Measurements from ENCODE around the gene PHACTR3. TPM values are rescaled to one million over a fixed set of nuclear protein-coding genes. Genes with fewer than 3 reads are reported as not detected.

The PHACTR3 gene
- total and polyA plus RNA-seq, 4 donors, result 0.14 to 0.42 (median 0.17) TPM

DNA sequence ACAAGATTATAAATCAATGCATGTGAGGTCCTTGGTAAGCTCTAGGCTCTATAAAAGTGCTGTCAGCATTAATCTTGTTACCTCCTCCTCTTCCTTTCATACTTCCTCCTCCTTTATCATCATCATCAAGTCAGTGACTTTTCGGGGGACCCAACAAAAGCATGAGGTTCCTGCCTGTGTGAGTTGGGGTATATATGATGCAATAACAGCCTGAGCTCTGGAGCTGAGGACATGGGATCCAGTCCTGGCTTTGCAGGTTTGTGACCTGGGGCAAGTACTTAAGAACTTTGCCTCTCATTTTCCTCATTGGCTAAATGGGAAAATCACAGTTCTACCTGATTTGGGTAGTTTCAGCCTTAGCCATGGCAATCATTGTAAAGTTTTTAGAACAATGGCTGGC lies 7.1 kb upstream of the PHACTR3 start:
- 63% methylated on average over 1 of the region's 1 CpG for WGBS
- TF ChIP-seq SP1 (IDR thresholded peaks at IDR 0.05) (no peak), TAF1 (conservative IDR thresholded peaks at IDR 0.05) (no peak), RXRA (IDR thresholded peaks at IDR 0.05) (no peak), RAD21 (IDR thresholded peaks at IDR 0.05) (no peak), FOXA1 (IDR thresholded peaks at IDR 0.05) (no peak)
- peaks cover 3 to 11% (median 5%) of the 10 kb centered on the region in 4 donors for H3K27me3 ChIP-seq (ENCODE audit: control insufficient read depth in 4 of 4, insufficient read depth in 4 of 4, low read length in 3 of 4)
- peaks cover 0 to 2% (median 0%) of the 10 kb centered on the region in 4 donors for H3K9me3 ChIP-seq (ENCODE audit: control insufficient read depth in 4 of 4, low read length in 3 of 4)
- no peaks in the 10 kb centered on the region for H3K4me1 ChIP-seq (ENCODE audit: control insufficient read depth in 4 of 4, insufficient read depth in 4 of 4, low read length in 3 of 4)
- H3K9ac ChIP-seq (ENCODE audit: low read depth in 1 of 2, low read length in 2 of 2), result no peak overlapping the region
- no peak for DNase-seq (ENCODE audit: low spot score)
- H3K36me3 ChIP-seq (ENCODE audit: control insufficient read depth in 4 of 4, insufficient read depth in 3 of 4, low read depth in 1 of 4, low read length in 3 of 4), result no peaks in the 10 kb centered on the region
- no peak overlapping the region for H3K27ac ChIP-seq (ENCODE audit: low read depth in 1 of 2, low read length in 2 of 2)
- H3K4me3 ChIP-seq (ENCODE audit: low read depth in 1 of 3, low read length in 3 of 3), result no peak overlapping the region

DNA sequence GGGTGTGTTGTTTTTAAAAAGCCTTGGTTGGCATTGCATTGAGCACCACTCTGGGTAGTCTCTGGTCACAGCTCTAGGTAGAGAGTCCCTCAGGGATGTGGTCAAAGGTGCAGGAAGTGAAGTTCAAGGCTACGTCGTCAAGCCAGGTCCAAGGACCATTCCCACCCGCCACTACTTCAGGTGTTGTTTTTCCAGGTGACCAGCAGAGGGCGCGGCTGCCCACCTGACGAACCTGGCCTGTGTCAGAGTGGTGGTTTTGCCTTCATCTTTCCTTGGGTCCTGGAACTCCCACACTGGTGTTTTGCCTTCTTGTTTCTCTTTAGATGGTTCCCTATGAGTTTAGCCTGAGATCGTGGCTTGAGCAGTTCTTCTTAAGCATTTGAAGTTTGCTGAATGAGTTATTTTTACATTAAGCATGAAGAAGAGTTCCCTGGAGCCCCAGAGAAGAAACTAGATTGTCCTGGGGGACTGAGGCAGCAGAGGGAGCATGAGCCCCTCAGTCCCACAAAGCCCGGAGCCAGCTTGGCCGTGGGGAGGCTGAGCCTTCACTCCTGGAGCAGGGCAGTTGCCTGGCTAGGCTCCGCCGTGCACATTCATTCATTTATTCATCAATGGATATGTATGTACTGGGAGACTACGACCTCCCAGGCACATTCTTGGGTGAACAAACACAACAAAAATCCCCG lies 5.6 kb upstream of the PHACTR3 start:
- Histone ChIP-seq H3K27ac (ENCODE audit: low read depth in 1 of 2, low read length in 2 of 2) (no peak overlapping the region), H3K36me3 (ENCODE audit: control insufficient read depth in 4 of 4, insufficient read depth in 3 of 4, low read depth in 1 of 4, low read length in 3 of 4) (no peaks in the 10 kb centered on the region), H3K9me3 (ENCODE audit: control insufficient read depth in 4 of 4, low read length in 3 of 4) (no peaks in the 10 kb centered on the region), H3K4me3 (ENCODE audit: low read depth in 1 of 3, low read length in 3 of 3) (no peak overlapping the region), H3K9ac (ENCODE audit: low read depth in 1 of 2, low read length in 2 of 2) (no peak overlapping the region), H3K4me1 (ENCODE audit: control insufficient read depth in 4 of 4, insufficient read depth in 4 of 4, low read length in 3 of 4) (no peaks in the 10 kb centered on the region), H3K27me3 (ENCODE audit: control insufficient read depth in 4 of 4, insufficient read depth in 4 of 4, low read length in 3 of 4) (peaks cover 2 to 14% (median 5%) of the 10 kb centered on the region in 4 donors)
- peak; percentile 44 for DNase-seq (ENCODE audit: low spot score)
- 26% methylated on average over 13 of the region's 13 CpGs for WGBS
- TF ChIP-seq HNF4A (conservative IDR thresholded peaks at IDR 0.05), result peak in 1 of 2 donors; percentile 12
- TF ChIP-seq, protein P1, sequence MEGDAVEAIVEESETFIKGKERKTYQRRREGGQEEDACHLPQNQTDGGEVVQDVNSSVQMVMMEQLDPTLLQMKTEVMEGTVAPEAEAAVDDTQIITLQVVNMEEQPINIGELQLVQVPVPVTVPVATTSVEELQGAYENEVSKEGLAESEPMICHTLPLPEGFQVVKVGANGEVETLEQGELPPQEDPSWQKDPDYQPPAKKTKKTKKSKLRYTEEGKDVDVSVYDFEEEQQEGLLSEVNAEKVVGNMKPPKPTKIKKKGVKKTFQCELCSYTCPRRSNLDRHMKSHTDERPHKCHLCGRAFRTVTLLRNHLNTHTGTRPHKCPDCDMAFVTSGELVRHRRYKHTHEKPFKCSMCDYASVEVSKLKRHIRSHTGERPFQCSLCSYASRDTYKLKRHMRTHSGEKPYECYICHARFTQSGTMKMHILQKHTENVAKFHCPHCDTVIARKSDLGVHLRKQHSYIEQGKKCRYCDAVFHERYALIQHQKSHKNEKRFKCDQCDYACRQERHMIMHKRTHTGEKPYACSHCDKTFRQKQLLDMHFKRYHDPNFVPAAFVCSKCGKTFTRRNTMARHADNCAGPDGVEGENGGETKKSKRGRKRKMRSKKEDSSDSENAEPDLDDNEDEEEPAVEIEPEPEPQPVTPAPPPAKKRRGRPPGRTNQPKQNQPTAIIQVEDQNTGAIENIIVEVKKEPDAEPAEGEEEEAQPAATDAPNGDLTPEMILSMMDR (IDR thresholded peaks at IDR 0.05; ENCODE audit: low read depth, low read length, missing input control), result peak; percentile 60
- no peak for TF ChIP-seq FOXA1 (IDR thresholded peaks at IDR 0.05)
- TF ChIP-seq NR2F2 (IDR thresholded peaks at IDR 0.05), result no peak
- TF ChIP-seq HNF4G (IDR thresholded peaks at IDR 0.05), result no peak
- TF ChIP-seq RAD21 (IDR thresholded peaks at IDR 0.05), result peak; percentile 66 to 74

DNA sequence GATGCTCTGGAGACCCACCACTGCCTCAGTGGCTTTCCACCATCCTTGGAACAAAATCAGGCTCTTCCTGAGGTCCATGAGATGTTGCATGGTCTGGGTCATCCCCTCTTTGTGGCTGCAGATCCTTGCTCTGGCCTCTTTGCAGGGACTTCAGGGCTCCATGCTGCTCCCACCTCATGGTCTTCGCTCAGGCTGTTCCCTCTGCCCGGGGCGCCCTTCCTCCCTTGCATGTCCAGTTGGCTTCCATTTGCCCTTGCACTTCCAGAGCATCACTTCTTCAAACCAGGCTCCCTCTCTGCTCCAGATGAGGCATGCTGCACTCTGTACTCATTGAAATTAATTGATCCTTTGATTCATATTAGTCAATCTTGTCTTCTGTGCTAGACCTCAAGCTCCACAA lies 4.4 kb upstream of the PHACTR3 start:
- peaks cover 2 to 14% (median 5%) of the 10 kb centered on the region in 4 donors for H3K27me3 ChIP-seq (ENCODE audit: control insufficient read depth in 4 of 4, insufficient read depth in 4 of 4, low read length in 3 of 4)

More for the DNA sequence above, 4.4 kb upstream of the PHACTR3 start:
- no peak for DNase-seq (ENCODE audit: low spot score)
- H3K27ac ChIP-seq (ENCODE audit: low read depth in 1 of 2, low read length in 2 of 2), result no peak overlapping the region
- 86% methylated on average over 3 of the region's 3 CpGs for WGBS
- no peaks in the 10 kb centered on the region for H3K4me1 ChIP-seq (ENCODE audit: control insufficient read depth in 4 of 4, insufficient read depth in 4 of 4, low read length in 3 of 4)
- no peaks in the 10 kb centered on the region for H3K9me3 ChIP-seq (ENCODE audit: control insufficient read depth in 4 of 4, low read length in 3 of 4)
- TF ChIP-seq, protein P2, sequence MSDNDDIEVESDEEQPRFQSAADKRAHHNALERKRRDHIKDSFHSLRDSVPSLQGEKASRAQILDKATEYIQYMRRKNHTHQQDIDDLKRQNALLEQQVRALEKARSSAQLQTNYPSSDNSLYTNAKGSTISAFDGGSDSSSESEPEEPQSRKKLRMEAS (IDR thresholded peaks at IDR 0.05), result no peak
- TF ChIP-seq, protein P3, sequence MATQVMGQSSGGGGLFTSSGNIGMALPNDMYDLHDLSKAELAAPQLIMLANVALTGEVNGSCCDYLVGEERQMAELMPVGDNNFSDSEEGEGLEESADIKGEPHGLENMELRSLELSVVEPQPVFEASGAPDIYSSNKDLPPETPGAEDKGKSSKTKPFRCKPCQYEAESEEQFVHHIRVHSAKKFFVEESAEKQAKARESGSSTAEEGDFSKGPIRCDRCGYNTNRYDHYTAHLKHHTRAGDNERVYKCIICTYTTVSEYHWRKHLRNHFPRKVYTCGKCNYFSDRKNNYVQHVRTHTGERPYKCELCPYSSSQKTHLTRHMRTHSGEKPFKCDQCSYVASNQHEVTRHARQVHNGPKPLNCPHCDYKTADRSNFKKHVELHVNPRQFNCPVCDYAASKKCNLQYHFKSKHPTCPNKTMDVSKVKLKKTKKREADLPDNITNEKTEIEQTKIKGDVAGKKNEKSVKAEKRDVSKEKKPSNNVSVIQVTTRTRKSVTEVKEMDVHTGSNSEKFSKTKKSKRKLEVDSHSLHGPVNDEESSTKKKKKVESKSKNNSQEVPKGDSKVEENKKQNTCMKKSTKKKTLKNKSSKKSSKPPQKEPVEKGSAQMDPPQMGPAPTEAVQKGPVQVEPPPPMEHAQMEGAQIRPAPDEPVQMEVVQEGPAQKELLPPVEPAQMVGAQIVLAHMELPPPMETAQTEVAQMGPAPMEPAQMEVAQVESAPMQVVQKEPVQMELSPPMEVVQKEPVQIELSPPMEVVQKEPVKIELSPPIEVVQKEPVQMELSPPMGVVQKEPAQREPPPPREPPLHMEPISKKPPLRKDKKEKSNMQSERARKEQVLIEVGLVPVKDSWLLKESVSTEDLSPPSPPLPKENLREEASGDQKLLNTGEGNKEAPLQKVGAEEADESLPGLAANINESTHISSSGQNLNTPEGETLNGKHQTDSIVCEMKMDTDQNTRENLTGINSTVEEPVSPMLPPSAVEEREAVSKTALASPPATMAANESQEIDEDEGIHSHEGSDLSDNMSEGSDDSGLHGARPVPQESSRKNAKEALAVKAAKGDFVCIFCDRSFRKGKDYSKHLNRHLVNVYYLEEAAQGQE (IDR thresholded peaks at IDR 0.05), result no peak
- no peak for TF ChIP-seq FOXA1 (IDR thresholded peaks at IDR 0.05)
- TF ChIP-seq TAF1 (conservative IDR thresholded peaks at IDR 0.05), result no peak
- TF ChIP-seq RXRA (IDR thresholded peaks at IDR 0.05), result no peak
- TF ChIP-seq, protein P1 (IDR thresholded peaks at IDR 0.05; ENCODE audit: low read depth, low read length, missing input control), result no peak
- TF ChIP-seq HNF4G (IDR thresholded peaks at IDR 0.05), result no peak
- no peak overlapping the region for H3K9ac ChIP-seq (ENCODE audit: low read depth in 1 of 2, low read length in 2 of 2)
- no peaks in the 10 kb centered on the region for H3K36me3 ChIP-seq (ENCODE audit: control insufficient read depth in 4 of 4, insufficient read depth in 3 of 4, low read depth in 1 of 4, low read length in 3 of 4)
- no peak overlapping the region for H3K4me3 ChIP-seq (ENCODE audit: low read depth in 1 of 3, low read length in 3 of 3)

Data from liver (tissue), 9 donors.